K562 (cell line): ENCODE measurements around the gene KPTN. TPM values are rescaled to one million over a fixed set of nuclear protein-coding genes. Genes with fewer than 3 reads are reported as not detected.

ENCODE experiments used
- ATAC-seq: fragments of 200-7000 bp; cut with Tn5 transposase; 3 replicates; pipeline ENCODE4 v1.9.1; 2020; ENCODE audit warnings: moderate library complexity
- BruUV-seq: library from RNA; stranded (reverse); fragments of 400-500 nt; replicated peaks from 2 replicates; lab custom pipeline; 2021; lab: Mats Ljungman, UMichigan
- CTCF ChIA-PET: fragments of 300-600 bp; formaldehyde crosslinking; extraction: SDS; loops from one replicate; lab custom pipeline; 2021; ENCODE audit warnings: low intra/inter-chr PET ratio; lab: Yijun Ruan, JAX
- POLR2A ChIA-PET: fragments of 300-600, 350-650 bp; sonication (Branson Sonifier 250); formaldehyde crosslinking; extraction: SDS; loops from one replicate; lab custom pipeline; 2021; ENCODE audit warnings: antibody characterized with exemption, inconsistent platforms; lab: Yijun Ruan, JAX
- DNase-seq, 4 experiments: peaks; one replicate each; pipeline versions ENCODE4 v3.0.0 to v3.0.0-alpha.2; 2011 to 2018; ENCODE audit warnings: low spot score in 3 of 4, mixed read lengths in 3 of 4; ENCODE audit errors: extremely low read depth in 1 of 4
- FAIRE-seq: peaks from 2 replicates; lab custom pipeline; 2011; peaks lifted over from hg19 to GRCh38; lab: Jason Lieb, UNC
- H2AFZ ChIP-seq: 2 replicates; pipeline ENCODE4 v1.6.0; 2011; ENCODE audit warnings: low read depth, low read length, control low read depth, inconsistent platforms
- H3K27ac ChIP-seq: fragments of 200-600 bp; 3 replicates; pipeline ENCODE4 v1.8.0; 2011; ENCODE audit warnings: low read depth, mild to moderate bottlenecking, control low read depth, inconsistent platforms, low read length, moderate library complexity, mixed read lengths; ENCODE audit errors: extremely low read depth
- H3K27me3 ChIP-seq, 2 experiments: fragments of 300-600 bp in 1 of 2; 2 replicates in 1 of 2; 3 replicates in 1 of 2; pipeline versions ENCODE4 v1.6.0 to v1.8.0; 2011; ENCODE audit warnings: inconsistent platforms in 2 of 2, low read length in 2 of 2, mild to moderate bottlenecking in 1 of 2, mixed read lengths in 1 of 2, moderate library complexity in 1 of 2; ENCODE audit not compliant: control insufficient read depth in 2 of 2, insufficient read depth in 2 of 2
- H3K36me3 ChIP-seq: fragments of 300-600 bp; 3 replicates; pipeline ENCODE4 v1.8.0; 2011; ENCODE audit warnings: mild to moderate bottlenecking, low read length, inconsistent platforms; ENCODE audit not compliant: control insufficient read depth, insufficient read depth
- H3K4me1 ChIP-seq, 2 experiments: fragments of 200-600 bp in 1 of 2; replicated peaks in 1 of 2; 2 replicates in 1 of 2; 3 replicates in 1 of 2; pipeline versions ENCODE4 v1.5.1 to v1.8.0; 2011; ENCODE audit warnings: inconsistent platforms in 2 of 2, low read length in 2 of 2, mild to moderate bottlenecking in 1 of 2, mixed read lengths in 1 of 2, moderate library complexity in 1 of 2; ENCODE audit not compliant: control insufficient read depth in 2 of 2, insufficient read depth in 2 of 2
- H3K4me2 ChIP-seq: 2 replicates; pipeline ENCODE4 v1.6.1; 2011; ENCODE audit warnings: low read length, control low read depth, inconsistent platforms, mixed read lengths; ENCODE audit not compliant: insufficient read depth
- H3K4me3 ChIP-seq: fragments of 200-600 bp; sonication (generic), shearing (Covaris generic); 2 replicates; pipeline ENCODE4 v1.5.1; 2016; ENCODE audit warnings: control low read depth, inconsistent platforms
- H3K79me2 ChIP-seq: fragments of 200-600 bp; 3 replicates; pipeline ENCODE4 v1.8.0; 2011; ENCODE audit warnings: low read length, inconsistent platforms; ENCODE audit not compliant: control insufficient read depth, insufficient read depth
- H3K9ac ChIP-seq, 2 experiments: 2 replicates each; pipeline versions ENCODE4 v1.6.0 to v1.6.1; 2011; ENCODE audit warnings: low read depth in 2 of 2, low read length in 2 of 2, control low read depth in 1 of 2, inconsistent platforms in 1 of 2, mild to moderate bottlenecking in 1 of 2, mixed read lengths in 1 of 2; ENCODE audit not compliant: insufficient read depth in 1 of 2
- H3K9me1 ChIP-seq: one replicate; pipeline ENCODE4 v1.6.0; 2011; ENCODE audit warnings: inconsistent platforms, mild to moderate bottlenecking, low read length, moderate library complexity; ENCODE audit not compliant: control insufficient read depth, insufficient read depth
- H3K9me3 ChIP-seq: replicated peaks from 2 replicates; pipeline ENCODE4 v1.5.1; 2011; ENCODE audit warnings: low read depth, low read length, inconsistent platforms; ENCODE audit not compliant: control insufficient read depth, insufficient read depth
- H4K20me1 ChIP-seq: replicated peaks from 2 replicates; pipeline ENCODE4 v1.6.1; 2011; ENCODE audit warnings: low read length, inconsistent platforms, mixed read lengths; ENCODE audit not compliant: control insufficient read depth, insufficient read depth
- CSDE1 ChIP-seq, 2 experiments: fragments of 450-650 bp; IDR thresholded peaks; 2 replicates each; pipeline ENCODE4 v1.6.1; 2016; ENCODE audit warnings: mild to moderate bottlenecking in 1 of 2
- GABPA ChIP-seq: fragments of 200-800 bp; sonication (Bioruptor generic); conservative IDR thresholded peaks from 2 replicates; pipeline ENCODE4 v1.6.1; 2016; ENCODE audit warnings: low read depth, missing genetic modification characterization, missing compliant biosample characterization
- MAZ ChIP-seq, 2 experiments: fragments of 450-650 bp in 1 of 2; sonication (generic) in 1 of 2; formaldehyde crosslinking; IDR thresholded peaks in 1 of 2; conservative IDR thresholded peaks in 1 of 2; 2 replicates each; pipeline versions ENCODE4 v1.4.0 to v1.5.0; 2020; ENCODE audit warnings: mild to moderate bottlenecking in 1 of 2, missing genetic modification reagents in 1 of 2
- SMC3 ChIP-seq: conservative IDR thresholded peaks from 2 replicates; pipeline ENCODE4 v1.6.1; 2011; ENCODE audit warnings: low read depth, low read length, improper control_type of control experiment; ENCODE audit not compliant: insufficient read depth
- UBTF ChIP-seq, 2 experiments: IDR thresholded peaks; 2 replicates each; pipeline ENCODE4 v1.6.1; 2012; ENCODE audit warnings: improper control_type of control experiment in 2 of 2, low read depth in 2 of 2, low read length in 2 of 2, borderline replicate concordance in 1 of 2
- YY1 ChIP-seq, 3 experiments: IDR thresholded peaks; 2 replicates each; pipeline ENCODE4 v1.6.1; 2011; ENCODE audit warnings: low read length in 2 of 3, mild to moderate bottlenecking in 2 of 3, moderate library complexity in 2 of 3, borderline replicate concordance in 1 of 3, control low read depth in 1 of 3, low read depth in 1 of 3; ENCODE audit not compliant: insufficient read depth in 3 of 3, insufficient replicate concordance in 2 of 3, control insufficient read depth in 1 of 3, insufficient read length in 1 of 3; ENCODE audit errors: extremely low read depth in 1 of 3
- WGBS: fragments of 100-300 bp; shearing (Covaris generic); methylation state at CpG from one replicate; pipeline ENCODE4 v1.1.6; 2016; ENCODE audit warnings: low coverage, mixed read lengths; ENCODE audit not compliant: insufficient coverage; ENCODE audit errors: missing lambda C conversion rate; 5-methylcytosine and 5-hydroxymethylcytosine counted together
- in situ Hi-C: fragments of 300-500 bp; cut with MboI; formaldehyde crosslinking; loops from 4 replicates; pipeline ENCODE4 v1.15.0; 2018; ENCODE audit warnings: inconsistent platforms, mixed read lengths
- intact Hi-C: fragments of 100-400 bp; cut with micrococcal nuclease; formaldehyde crosslinking; loops from 2 replicates; pipeline ENCODE4 v1.14.2; 2022
- polyA plus RNA-seq, 8 experiments: library from polyadenylated mRNA; depleted of rRNA in 4 of 8; stranded (reverse) in 5 of 8; unstranded in 3 of 8; fragments of >200 nt; fragmentation: Nextera tagmentation in 2 of 8; fragmentation: Illumina TruSeq in 1 of 8; extraction: Ambion mirVana in 2 of 8; extraction: Trizol in 1 of 8; gene quantifications; 2 replicates each; pipeline versions ENCODE4 v1.2.1 to v1.2.3, GENCODE V29; 2011 to 2014; ENCODE audit warnings: inconsistent platforms in 1 of 8, missing spikeins in 1 of 8
- total RNA-seq, 7 experiments: library from RNA; depleted of rRNA in 6 of 7; stranded (reverse); fragments of >200 nt in 6 of 7; fragmentation: Illumina TruSeq in 2 of 7; extraction: Trizol in 2 of 7; gene quantifications; 2 replicates each; pipeline versions ENCODE4 v1.2.1 to v1.2.3, GENCODE V29; 2011 to 2021; ENCODE audit warnings: low replicate concordance in 1 of 7
- TF ChIP-seq, protein P1 (sequence below): fragments of 450-650 bp; conservative IDR thresholded peaks from 2 replicates; pipeline ENCODE4 v1.6.1; 2016; ENCODE audit warnings: missing genetic modification characterization, low read depth, mild to moderate bottlenecking, control low read depth, missing compliant biosample characterization

Gene KPTN
- total and polyA plus RNA-seq, 9 of the 15 experiments (the other 6 are each of a cell fraction or from before 2014, with no cell fraction given): 0.56 to 18.2 (median 8.5) TPM

DNA sequence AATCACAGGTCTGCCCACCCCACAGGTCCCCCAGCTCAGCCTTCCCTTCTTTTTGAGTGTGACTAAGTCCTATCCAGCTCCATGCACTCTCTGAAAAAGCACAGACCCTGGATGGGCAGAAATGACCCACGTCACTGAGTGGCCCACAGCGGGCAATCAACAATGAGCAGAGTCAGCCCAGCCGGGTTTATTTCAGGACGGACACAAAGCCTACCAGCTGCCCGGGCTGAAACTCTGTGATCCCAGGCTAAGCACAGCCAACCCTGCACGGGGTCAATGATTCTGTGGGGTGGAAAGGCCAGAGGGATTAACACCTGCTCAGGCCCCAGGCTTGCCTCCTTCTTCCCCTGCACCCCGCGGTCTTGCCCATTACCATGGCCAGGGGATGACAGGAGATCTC, 22.4 kb upstream of the KPTN start:
- ATAC-seq: no peak
- no TSS peak for BruUV-seq
- no peaks in the 10 kb centered on the region for H3K27me3 ChIP-seq
- H2AFZ ChIP-seq: no peak overlapping the region
- H3K9me1 ChIP-seq: no peaks in the 10 kb centered on the region
- H3K27ac ChIP-seq: no peak overlapping the region
- TF ChIP-seq SMC3 (no peak), CSDE1 (IDR thresholded peaks at IDR 0.05) (no peak)
- intact Hi-C loops: no loop called here
- H3K4me3 ChIP-seq: no peak overlapping the region
- 89% methylated on average over 8 of the region's 8 CpGs for WGBS
- POLR2A ChIA-PET: interaction anchor here (0.9 to 1.1 kb wide), 3 partner anchors 10 to 14 kb away, joined by 3 to 6 read pairs (median 3); no protein-coding TSS in a partner anchor
- peaks cover 63% of the 10 kb centered on the region for H3K36me3 ChIP-seq
- in situ Hi-C loops: no loop called here
- H3K9me3 ChIP-seq: no peaks in the 10 kb centered on the region
- peak overlapping the region in 1 of 2 experiments; percentile 59; a peak in 1 of 4 replicates for H3K9ac ChIP-seq
- FAIRE-seq: no peak
- no peak for DNase-seq
- CTCF ChIA-PET: no interaction called here
- peaks cover 10% of the 10 kb centered on the region for H4K20me1 ChIP-seq
- peaks cover 48% of the 10 kb centered on the region for H3K79me2 ChIP-seq
- H3K4me2 ChIP-seq: no peak overlapping the region
- peaks cover 0 to 24% of the 10 kb centered on the region in 2 experiments; a peak in 2 of 5 replicates for H3K4me1 ChIP-seq

DNA sequence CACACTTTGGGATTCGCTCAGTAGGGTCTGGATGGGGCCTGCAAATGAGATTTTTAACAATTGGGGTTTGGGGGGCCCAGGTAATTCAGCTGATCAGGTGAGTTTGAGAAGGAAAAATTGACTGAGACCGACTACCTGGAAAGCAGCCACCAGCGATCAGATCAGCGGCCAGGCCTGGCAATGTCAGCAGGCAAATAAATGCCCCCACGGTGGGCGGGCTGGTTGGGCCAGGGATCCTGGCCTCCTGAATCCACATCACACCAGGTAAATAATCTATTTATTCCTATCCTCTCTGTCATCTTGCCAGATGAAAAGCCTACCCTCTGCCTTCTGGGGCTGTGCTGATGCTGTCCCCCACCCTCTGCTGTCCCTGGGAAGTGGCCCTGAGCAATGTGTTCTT, 21.5 kb upstream of the KPTN start:
- H3K9me3 ChIP-seq: no peaks in the 10 kb centered on the region
- no peak overlapping the region for H2AFZ ChIP-seq
- TF ChIP-seq GABPA (tag) (no peak), YY1 (IDR thresholded peaks at IDR 0.05; ENCODE audit: borderline replicate concordance in 1 of 3, control insufficient read depth in 1 of 3, extremely low read depth in 1 of 3, insufficient read depth in 3 of 3, insufficient read length in 1 of 3, insufficient replicate concordance in 2 of 3, low read depth in 1 of 3, low read length in 2 of 3) (no peak), UBTF (IDR thresholded peaks at IDR 0.05; ENCODE audit: borderline replicate concordance in 1 of 2, low read depth in 2 of 2, low read length in 2 of 2) (no peak), MAZ (CRISPR knock-in tag; conservative IDR thresholded peaks at IDR 0.05 in 1 of 2, IDR thresholded peaks at IDR 0.05 in 1 of 2) (no peak)
- TF ChIP-seq, protein P1, sequence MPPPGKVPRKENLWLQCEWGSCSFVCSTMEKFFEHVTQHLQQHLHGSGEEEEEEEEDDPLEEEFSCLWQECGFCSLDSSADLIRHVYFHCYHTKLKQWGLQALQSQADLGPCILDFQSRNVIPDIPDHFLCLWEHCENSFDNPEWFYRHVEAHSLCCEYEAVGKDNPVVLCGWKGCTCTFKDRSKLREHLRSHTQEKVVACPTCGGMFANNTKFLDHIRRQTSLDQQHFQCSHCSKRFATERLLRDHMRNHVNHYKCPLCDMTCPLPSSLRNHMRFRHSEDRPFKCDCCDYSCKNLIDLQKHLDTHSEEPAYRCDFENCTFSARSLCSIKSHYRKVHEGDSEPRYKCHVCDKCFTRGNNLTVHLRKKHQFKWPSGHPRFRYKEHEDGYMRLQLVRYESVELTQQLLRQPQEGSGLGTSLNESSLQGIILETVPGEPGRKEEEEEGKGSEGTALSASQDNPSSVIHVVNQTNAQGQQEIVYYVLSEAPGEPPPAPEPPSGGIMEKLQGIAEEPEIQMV (tag): no peak
- no peak overlapping the region for H3K27ac ChIP-seq
- no peak for FAIRE-seq
- peaks cover 0 to 23% of the 10 kb centered on the region in 2 experiments; a peak in 2 of 5 replicates for H3K4me1 ChIP-seq
- ChIA-PET POLR2A (interaction anchor here (0.9 kb wide), 1 partner anchor 9 kb away, joined by 3 read pairs; no protein-coding TSS in a partner anchor), CTCF (no interaction called here)
- H3K4me2 ChIP-seq: no peak overlapping the region
- peaks cover 5% of the 10 kb centered on the region for H4K20me1 ChIP-seq
- ATAC-seq: no peak
- no peak overlapping the region for H3K4me3 ChIP-seq
- H3K9me1 ChIP-seq: no peaks in the 10 kb centered on the region
- 96% methylated on average over 6 of the region's 6 CpGs for WGBS
- H3K36me3 ChIP-seq: peaks cover 58% of the 10 kb centered on the region
- H3K79me2 ChIP-seq: peaks cover 39% of the 10 kb centered on the region
- no peak for DNase-seq
- H3K27me3 ChIP-seq: no peaks in the 10 kb centered on the region
- BruUV-seq: no TSS peak
- peak overlapping the region in 1 of 2 experiments; percentile 59; a peak in 2 of 4 replicates for H3K9ac ChIP-seq
- in situ Hi-C loops (no loop called here), intact Hi-C loops (no loop called here)
